ENCODE data around the gene NIPAL3. TPM values are rescaled to one million over a fixed set of nuclear protein-coding genes. Genes with fewer than 3 reads are reported as not detected.

The NIPAL3 gene
- total RNA-seq: 10 to 100 TPM; 58.1 to 59.2 TPM

DNA sequence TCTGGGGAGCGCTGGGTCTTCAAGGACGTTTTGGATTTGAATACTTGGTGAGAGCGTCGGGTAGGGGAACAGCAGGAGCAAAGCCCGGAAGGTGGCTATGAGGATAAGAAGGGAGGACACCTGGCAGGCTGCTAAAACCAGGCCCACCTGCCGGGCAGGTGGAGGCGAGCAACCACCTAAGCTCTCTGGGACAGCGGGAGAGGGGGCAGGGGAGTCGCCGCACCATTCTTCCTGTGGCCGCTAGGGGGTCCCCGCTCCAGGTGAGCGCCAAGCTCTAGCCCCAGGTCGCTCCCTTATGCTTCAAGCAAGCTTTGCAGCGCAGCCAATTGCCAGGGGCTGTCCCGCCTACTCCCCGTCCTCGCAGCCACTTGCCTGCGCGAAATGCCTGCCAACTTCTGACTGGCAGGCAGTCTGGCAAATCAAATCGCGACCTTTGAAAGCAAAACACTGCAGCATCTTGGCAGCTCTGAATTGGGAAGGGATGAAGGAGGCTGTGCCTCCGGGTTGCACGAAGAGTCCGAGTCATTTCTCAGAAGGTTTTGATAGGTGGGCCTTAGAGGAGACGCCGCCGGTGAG, at the start of gene NIPAL3:
NIPAL3 (plus strand) TSS at position 469 of the 576 bp plus-strand sequence. CDS start 3,746 bp downstream, outside the sequence.
- CTCF ChIA-PET: interaction anchor here (0.5 to 6.8 kb wide), 38 partner anchors 8 to 245 kb away, joined by 3 to 43 read pairs (median 4); partner anchors contain the start of gene RCAN3
- Mint-ChIP-seq H3K27me3 (ENCODE audit: low read depth) (no peaks in the 10 kb centered on the region), H3K4me1 (ENCODE audit: low read depth) (peaks cover 56% of the 10 kb centered on the region), H3K9me3 (no peaks in the 10 kb centered on the region), H3K27ac (peak within 1 kb of the TSS; percentile 94), H3K4me3 (peak within 1 kb of the TSS; percentile 94), H3K36me3 (ENCODE audit: low read depth) (peaks cover 25% of the 10 kb centered on the region)
- intact Hi-C loops (cut with micrococcal nuclease): loop anchor here (1.0 to 2.0 kb wide), 10 partner anchors 23 to 329 kb away; partner anchors contain the start of gene SRRM1
- peak; percentile 100 for DNase-seq

- Mint-ChIP-seq H3K27ac (no peak overlapping the region), H3K27me3 (ENCODE audit: low read depth) (no peaks in the 10 kb centered on the region), H3K9me3 (no peaks in the 10 kb centered on the region), H3K4me3 (no peak overlapping the region), H3K36me3 (ENCODE audit: low read depth) (peaks cover 5% of the 10 kb centered on the region), H3K4me1 (ENCODE audit: low read depth) (peaks cover 12% of the 10 kb centered on the region)
- intact Hi-C loops (cut with micrococcal nuclease): no loop called here
- CTCF ChIA-PET: interaction anchor here (1.1 to 2.2 kb wide), 4 partner anchors 18 to 168 kb away, joined by 3 to 8 read pairs (median 6); no protein-coding TSS in a partner anchor
- no peak for DNase-seq
These were observed 48.9 kb upstream of the NIPAL3 start for GRCh38 chr1:24366707-24367106.

DNA sequence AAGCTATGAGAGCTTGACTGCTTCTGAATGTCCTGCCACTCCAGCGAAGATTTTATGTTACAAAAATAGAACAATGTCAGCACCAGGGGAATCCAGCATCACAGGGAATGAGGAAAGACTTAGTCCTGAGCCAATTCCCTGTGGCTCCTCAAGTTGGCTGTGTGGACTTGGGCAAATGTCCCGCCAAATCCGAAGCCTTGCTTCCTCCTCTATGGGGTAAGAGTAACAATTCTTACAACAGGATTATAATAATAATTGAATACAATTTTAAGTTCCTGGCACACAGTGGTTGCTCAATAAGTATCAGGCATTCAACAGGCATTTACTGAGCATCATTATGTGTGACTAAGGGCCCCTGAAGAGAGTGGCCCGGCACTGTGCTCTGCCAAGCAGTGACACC, 46.4 kb upstream of the NIPAL3 start:
- Mint-ChIP-seq H3K27me3 (ENCODE audit: low read depth) (no peaks in the 10 kb centered on the region), H3K4me1 (ENCODE audit: low read depth) (peaks cover 12% of the 10 kb centered on the region), H3K27ac (no peak overlapping the region), H3K9me3 (no peaks in the 10 kb centered on the region), H3K4me3 (no peak overlapping the region), H3K36me3 (ENCODE audit: low read depth) (peaks cover 5% of the 10 kb centered on the region)
- no peak for DNase-seq
- intact Hi-C loops (cut with micrococcal nuclease): no loop called here
- CTCF ChIA-PET: no interaction called here

GRCh38 chr1:24369801-24370200, 45.8 kb upstream of the NIPAL3 start:
- intact Hi-C loops (cut with micrococcal nuclease): no loop called here

DNA sequence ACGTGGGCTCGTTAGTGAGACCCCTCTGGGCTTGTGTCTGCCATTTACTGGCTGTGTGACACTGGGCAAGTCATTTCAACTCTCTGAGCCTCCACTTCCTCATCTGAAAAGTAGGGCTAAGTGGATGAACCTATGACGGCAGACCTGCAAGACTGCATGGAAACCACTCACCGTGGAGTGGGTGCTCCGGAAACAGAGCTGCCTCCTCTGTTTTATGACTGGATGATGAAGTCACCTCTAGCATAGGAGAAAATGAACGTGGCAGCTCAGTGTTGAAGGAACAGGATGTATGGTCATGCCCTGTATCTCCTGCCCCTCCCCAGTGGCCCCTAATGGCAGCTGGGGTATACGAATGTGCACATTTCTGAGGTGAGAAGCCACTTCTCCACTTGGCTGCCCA, 42.6 kb upstream of the NIPAL3 start:
- H3K9me3 Mint-ChIP-seq: no peaks in the 10 kb centered on the region
- no peak overlapping the region for H3K27ac Mint-ChIP-seq
- CTCF ChIA-PET: interaction anchor here (0.7 to 2.0 kb wide), 5 partner anchors 12 to 172 kb away, joined by 3 to 6 read pairs (median 3); no protein-coding TSS in a partner anchor
- H3K4me1 Mint-ChIP-seq (ENCODE audit: low read depth): no peaks in the 10 kb centered on the region
- no peak overlapping the region for H3K4me3 Mint-ChIP-seq
- H3K36me3 Mint-ChIP-seq (ENCODE audit: low read depth): peaks cover 1% of the 10 kb centered on the region
- no peaks in the 10 kb centered on the region for H3K27me3 Mint-ChIP-seq (ENCODE audit: low read depth)
- DNase-seq: no peak
- intact Hi-C loops (cut with micrococcal nuclease): no loop called here

More at GRCh38 chr1:24369801-24370200, 45.8 kb upstream of the NIPAL3 start:
- Mint-ChIP-seq H3K9me3 (no peaks in the 10 kb centered on the region), H3K4me1 (ENCODE audit: low read depth) (peaks cover 11% of the 10 kb centered on the region), H3K36me3 (ENCODE audit: low read depth) (peaks cover 5% of the 10 kb centered on the region), H3K27me3 (ENCODE audit: low read depth) (no peaks in the 10 kb centered on the region), H3K4me3 (no peak overlapping the region), H3K27ac (no peak overlapping the region)
- CTCF ChIA-PET: no interaction called here
- DNase-seq: no peak

GRCh38 chr1:24373710-24374109, 41.9 kb upstream of the NIPAL3 start:
- Mint-ChIP-seq H3K36me3 (ENCODE audit: low read depth) (no peaks in the 10 kb centered on the region), H3K27me3 (ENCODE audit: low read depth) (no peaks in the 10 kb centered on the region), H3K9me3 (no peaks in the 10 kb centered on the region), H3K27ac (no peak overlapping the region), H3K4me3 (no peak overlapping the region), H3K4me1 (ENCODE audit: low read depth) (no peaks in the 10 kb centered on the region)
- intact Hi-C loops (cut with micrococcal nuclease): no loop called here
- DNase-seq: no peak
- CTCF ChIA-PET: interaction anchor here (0.7 to 1.9 kb wide), 4 partner anchors 11 to 172 kb away, joined by 3 to 5 read pairs (median 3); no protein-coding TSS in a partner anchor

- Mint-ChIP-seq H3K27ac (no peak overlapping the region), H3K4me3 (no peak overlapping the region), H3K9me3 (no peaks in the 10 kb centered on the region), H3K36me3 (ENCODE audit: low read depth) (no peaks in the 10 kb centered on the region), H3K4me1 (ENCODE audit: low read depth) (no peaks in the 10 kb centered on the region), H3K27me3 (ENCODE audit: low read depth) (no peaks in the 10 kb centered on the region)
- CTCF ChIA-PET: no interaction called here
- intact Hi-C loops (cut with micrococcal nuclease): no loop called here
- no peak for DNase-seq
These were observed 40.5 kb upstream of the NIPAL3 start for GRCh38 chr1:24374891-24375786.

- no peaks in the 10 kb centered on the region for H3K36me3 Mint-ChIP-seq (ENCODE audit: low read depth)
- no peaks in the 10 kb centered on the region for H3K27me3 Mint-ChIP-seq (ENCODE audit: low read depth)
- CTCF ChIA-PET: interaction anchor here (0.7 to 1.8 kb wide), 2 partner anchors 11 to 149 kb away, joined by 4 to 8 read pairs; no protein-coding TSS in a partner anchor
- intact Hi-C loops (cut with micrococcal nuclease): no loop called here
- peaks cover 8% of the 10 kb centered on the region for H3K4me1 Mint-ChIP-seq (ENCODE audit: low read depth)
- H3K4me3 Mint-ChIP-seq: no peak overlapping the region
- H3K27ac Mint-ChIP-seq: no peak overlapping the region
- H3K9me3 Mint-ChIP-seq: no peaks in the 10 kb centered on the region
- DNase-seq: no peak
These were observed 35.8 kb upstream of the NIPAL3 start for GRCh38 chr1:24379733-24380315.

GRCh38 chr1:24380508-24380907, 35.1 kb upstream of the NIPAL3 start:
- H3K27me3 Mint-ChIP-seq (ENCODE audit: low read depth): no peaks in the 10 kb centered on the region
- no peaks in the 10 kb centered on the region for H3K9me3 Mint-ChIP-seq
- H3K36me3 Mint-ChIP-seq (ENCODE audit: low read depth): no peaks in the 10 kb centered on the region
- no peak overlapping the region for H3K27ac Mint-ChIP-seq
- CTCF ChIA-PET: interaction anchor here (1.8 kb wide), 1 partner anchor 11 kb away, joined by 8 read pairs; no protein-coding TSS in a partner anchor
- H3K4me3 Mint-ChIP-seq: no peak overlapping the region
- peaks cover 15% of the 10 kb centered on the region for H3K4me1 Mint-ChIP-seq (ENCODE audit: low read depth)
- intact Hi-C loops (cut with micrococcal nuclease): no loop called here
- no peak for DNase-seq

DNA sequence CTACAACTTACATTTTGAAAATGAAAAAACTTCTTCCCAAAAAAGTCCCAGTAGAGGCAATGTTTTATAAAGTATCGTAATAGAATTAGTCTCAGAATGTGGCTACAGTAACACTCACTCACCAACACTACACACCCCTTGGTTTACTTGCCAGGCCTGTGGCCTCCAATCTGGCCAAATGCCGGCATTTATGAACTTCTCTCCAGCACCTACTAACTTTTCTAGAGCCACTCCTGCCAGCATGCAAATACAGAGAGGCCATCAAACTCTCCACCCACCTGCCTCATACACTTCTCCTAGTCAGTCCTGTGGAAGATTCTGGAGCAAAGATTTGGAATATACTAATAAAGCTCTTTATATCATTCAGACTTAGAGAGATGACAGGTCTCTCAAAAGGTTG, 34.3 kb upstream of the NIPAL3 start:
- no peak overlapping the region for H3K27ac Mint-ChIP-seq
- intact Hi-C loops (cut with micrococcal nuclease): no loop called here
- DNase-seq: no peak
- no peaks in the 10 kb centered on the region for H3K27me3 Mint-ChIP-seq (ENCODE audit: low read depth)
- peaks cover 19% of the 10 kb centered on the region for H3K4me1 Mint-ChIP-seq (ENCODE audit: low read depth)
- CTCF ChIA-PET: interaction anchor here (0.6 to 1.8 kb wide), 3 partner anchors 10 to 1123 kb away, joined by 6 to 8 read pairs (median 6); no protein-coding TSS in a partner anchor
- no peak overlapping the region for H3K4me3 Mint-ChIP-seq
- H3K9me3 Mint-ChIP-seq: no peaks in the 10 kb centered on the region
- H3K36me3 Mint-ChIP-seq (ENCODE audit: low read depth): no peaks in the 10 kb centered on the region

DNA sequence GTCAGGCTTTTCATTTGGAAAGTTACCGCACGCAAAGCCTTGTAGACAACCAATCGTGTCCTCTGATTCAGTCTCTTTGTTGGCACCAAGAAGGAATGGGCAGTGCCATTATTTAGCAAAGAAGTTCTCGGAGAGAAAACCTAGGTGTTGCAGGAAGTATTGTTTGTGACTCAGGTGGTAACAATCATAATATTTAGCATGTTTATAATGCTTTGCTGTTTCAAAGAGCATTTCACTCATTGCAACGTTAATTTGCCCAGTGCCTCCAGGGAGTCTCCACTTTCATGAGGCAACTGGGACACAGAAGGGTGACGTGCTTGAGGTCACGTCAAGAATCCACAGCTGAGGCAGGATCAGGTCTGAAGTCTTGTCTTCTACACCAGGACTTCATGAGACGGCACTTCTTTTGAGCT, 33.4 kb upstream of the NIPAL3 start:
- no peaks in the 10 kb centered on the region for H3K36me3 Mint-ChIP-seq (ENCODE audit: low read depth)
- intact Hi-C loops (cut with micrococcal nuclease): no loop called here
- peaks cover 19% of the 10 kb centered on the region for H3K4me1 Mint-ChIP-seq (ENCODE audit: low read depth)
- H3K4me3 Mint-ChIP-seq: no peak overlapping the region
- H3K27me3 Mint-ChIP-seq (ENCODE audit: low read depth): no peaks in the 10 kb centered on the region
- CTCF ChIA-PET: interaction anchor here (0.8 to 1.7 kb wide), 4 partner anchors 9 to 181 kb away, joined by 3 to 6 read pairs (median 3); no protein-coding TSS in a partner anchor
- H3K27ac Mint-ChIP-seq: no peak overlapping the region
- no peak for DNase-seq
- no peaks in the 10 kb centered on the region for H3K9me3 Mint-ChIP-seq

DNA sequence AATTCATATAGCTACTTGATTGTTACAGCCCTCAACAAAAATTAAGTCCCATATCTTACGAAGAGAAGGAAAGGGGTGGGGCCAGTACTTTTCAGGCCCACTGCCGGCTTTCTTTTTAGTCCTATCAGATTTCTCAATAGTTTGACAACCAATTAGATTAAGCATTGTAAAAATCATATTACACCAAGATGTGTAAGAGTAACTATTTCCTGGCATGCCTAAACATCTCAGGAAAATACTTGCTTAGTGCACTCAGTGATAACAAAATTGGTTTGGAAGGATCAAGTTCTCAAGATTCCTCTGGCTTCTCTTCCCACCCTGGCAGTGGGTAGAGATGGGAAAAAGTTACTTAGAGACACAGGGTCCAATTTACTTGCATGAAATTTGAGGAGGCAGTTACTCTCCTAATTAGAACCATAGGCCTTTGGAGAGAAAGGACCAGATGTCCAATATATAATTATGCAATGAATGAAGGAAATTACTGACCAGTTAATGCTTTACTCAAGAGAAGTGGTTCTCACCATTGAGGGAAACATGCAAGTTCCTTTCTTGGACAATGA, 32.1 kb upstream of the NIPAL3 start:
- Mint-ChIP-seq H3K9me3 (no peaks in the 10 kb centered on the region), H3K4me3 (no peak overlapping the region), H3K4me1 (ENCODE audit: low read depth) (peaks cover 19% of the 10 kb centered on the region), H3K27me3 (ENCODE audit: low read depth) (no peaks in the 10 kb centered on the region), H3K27ac (no peak overlapping the region), H3K36me3 (ENCODE audit: low read depth) (no peaks in the 10 kb centered on the region)
- no peak for DNase-seq
- intact Hi-C loops (cut with micrococcal nuclease): no loop called here
- CTCF ChIA-PET: interaction anchor here (0.8 to 7.0 kb wide), 9 partner anchors 8 to 214 kb away, joined by 3 to 108 read pairs (median 4); no protein-coding TSS in a partner anchor

Measured in activated naive CD4-positive, alpha-beta T cell treated with anti-CD3 and anti-CD28 coated beads for 36 hours (primary cell).